Measurements from ENCODE around the gene DNAI4.

DNA sequence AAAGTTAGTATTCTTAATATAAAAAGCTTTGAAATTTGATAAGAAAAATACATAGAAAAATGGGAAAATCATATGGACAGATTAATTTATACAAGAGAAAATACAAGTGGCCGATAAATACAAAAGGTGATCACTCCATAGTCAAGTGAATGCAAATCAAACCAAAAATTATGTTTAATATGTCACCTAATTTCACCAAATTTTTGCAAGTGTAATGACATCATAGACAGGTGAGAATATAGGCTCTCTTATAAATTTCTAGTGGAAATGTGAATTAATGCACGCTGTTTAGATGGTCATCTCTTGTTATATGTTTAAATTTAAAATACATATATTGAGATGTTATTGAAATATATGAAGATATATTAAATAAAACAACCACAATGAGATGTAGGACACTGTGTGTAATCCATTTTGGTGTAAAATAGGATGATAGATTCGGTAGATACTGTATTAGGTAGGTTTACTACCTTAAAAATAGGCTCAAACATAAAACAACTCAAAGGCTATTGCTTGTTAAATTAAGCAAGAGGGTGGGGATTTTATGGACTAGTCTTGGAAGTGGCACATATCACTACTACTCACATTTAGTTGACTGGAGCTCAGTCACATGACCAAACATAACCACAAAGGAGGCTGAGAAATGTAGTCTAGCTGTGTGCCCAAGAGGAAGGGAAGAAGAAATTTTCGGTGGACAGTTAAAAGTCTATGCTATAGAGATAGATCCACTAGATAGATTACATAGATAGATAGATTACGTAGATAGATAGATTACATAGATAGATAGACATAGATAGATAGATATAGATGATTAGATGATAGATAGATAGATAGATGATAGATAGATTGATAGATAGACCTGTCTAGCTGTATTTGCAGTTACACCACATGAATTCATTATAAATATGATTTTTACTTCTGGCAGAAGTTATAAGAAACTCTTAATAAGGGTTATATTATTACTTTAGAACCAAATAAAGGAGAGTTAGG, 132.7 kb downstream of the DNAI4 start:
- TF ChIP-seq CTCF (IDR thresholded peaks at IDR 0.05 in 2 of 3, conservative IDR thresholded peaks at IDR 0.05 in 1 of 3; ENCODE audit: borderline replicate concordance in 1 of 3, insufficient read depth in 1 of 3, low read depth in 2 of 3, low read length in 2 of 3): no peak
- TF ChIP-seq POLR2A (IDR thresholded peaks at IDR 0.05; ENCODE audit: borderline replicate concordance, extremely low read depth, insufficient read depth, insufficient read length): no peak
- TF ChIP-seq ZNF274 (IDR thresholded peaks at IDR 0.05; ENCODE audit: low read depth, low read length): no peak
- TF ChIP-seq EZH2phosphoT487 (IDR thresholded peaks at IDR 0.05; ENCODE audit: borderline replicate concordance): no peak
- TF ChIP-seq YY1 (IDR thresholded peaks at IDR 0.05; ENCODE audit: extremely low read depth, insufficient replicate concordance, low read depth, low read length): no peak
- TF ChIP-seq POLR2AphosphoS5 (IDR thresholded peaks at IDR 0.05; ENCODE audit: low read depth, low read length): no peak
- no peak for TF ChIP-seq EZH2 (IDR thresholded peaks at IDR 0.05)
- no peak for TF ChIP-seq RAD21 (IDR thresholded peaks at IDR 0.05; ENCODE audit: low read depth)
- no peak for TF ChIP-seq MAX (IDR thresholded peaks at IDR 0.05)
